ENCODE data around the gene VSIG8. TPM values are rescaled to one million over a fixed set of nuclear protein-coding genes. Genes with fewer than 3 reads are reported as not detected.

Gene VSIG8
- total RNA-seq, 1 donor: not detected

GRCh38 chr1:159823406-159823805 is 39.1 kb downstream of the VSIG8 start:
- TF ChIP-seq CTCF (IDR thresholded peaks at IDR 0.05; ENCODE audit: insufficient read depth, low read depth, low read length): no peak
- H3K4me3 ChIP-seq (ENCODE audit: low read depth, low read length): no peak overlapping the region
- DNase-seq (ENCODE audit: low read depth): no peak

- H3K4me3 ChIP-seq (ENCODE audit: low read depth, low read length): no peak overlapping the region
- DNase-seq (ENCODE audit: low read depth): no peak
- no peak for TF ChIP-seq CTCF (IDR thresholded peaks at IDR 0.05; ENCODE audit: insufficient read depth, low read depth, low read length)
Observed at GRCh38 chr1:159821171-159821867, 41.1 kb downstream of the VSIG8 start.

- DNase-seq (ENCODE audit: low read depth): no peak
- TF ChIP-seq CTCF (IDR thresholded peaks at IDR 0.05; ENCODE audit: insufficient read depth, low read depth, low read length): no peak
- no peak overlapping the region for H3K4me3 ChIP-seq (ENCODE audit: low read depth, low read length)
Observed at GRCh38 chr1:159817276-159818041, 45.0 kb downstream of the VSIG8 start.

GRCh38 chr1:159815926-159816325 is 46.5 kb downstream of the VSIG8 start:
- no peak for TF ChIP-seq CTCF (IDR thresholded peaks at IDR 0.05; ENCODE audit: insufficient read depth, low read depth, low read length)
- no peak overlapping the region for H3K4me3 ChIP-seq (ENCODE audit: low read depth, low read length)
- DNase-seq (ENCODE audit: low read depth): no peak

- no peak overlapping the region for H3K4me3 ChIP-seq (ENCODE audit: low read depth, low read length)
- no peak for TF ChIP-seq CTCF (IDR thresholded peaks at IDR 0.05; ENCODE audit: insufficient read depth, low read depth, low read length)
- DNase-seq (ENCODE audit: low read depth): no peak
Observed at GRCh38 chr1:159804924-159805323, 57.5 kb downstream of the VSIG8 start.

Small RNA genes lying within 50 kb of the gene (small RNA-seq; reads per million reads assigned to genes)
- not detected for gene MIR4259
- not detected for gene RF00570

Other genes starting within 250 kb of the VSIG8 start
- gene CRP, start 148.1 kb downstream of the VSIG8 start, total RNA-seq: not detected in 2 replicates
- 5.8 and 6.0 TPM in 2 replicates for gene DUSP23, start 81.7 kb downstream of the VSIG8 start, total RNA-seq
- gene FCRL6, start 60.3 kb downstream of the VSIG8 start, total RNA-seq: not detected in 2 replicates
- not detected in 2 replicates for gene SLAMF8, start 35.8 kb downstream of the VSIG8 start, total RNA-seq
- 0.32 and 0.43 TPM in 2 replicates for gene CFAP45, start 37.5 kb upstream of the VSIG8 start, total RNA-seq
- 167 and 277 TPM in 2 replicates for gene TAGLN2, start 62.9 kb upstream of the VSIG8 start, total RNA-seq
- gene IGSF9, start 83.0 kb upstream of the VSIG8 start, total RNA-seq: not detected in 2 replicates
- not detected in 2 replicates for gene SLAMF9, start 91.6 kb upstream of the VSIG8 start, total RNA-seq
- 4.2 and 6.0 TPM in 2 replicates for gene PIGM, start 169.3 kb upstream of the VSIG8 start, total RNA-seq
- under 0.01 TPM in 1 of 2 replicates, not detected in the other for gene KCNJ10, start 207.5 kb upstream of the VSIG8 start, total RNA-seq
- gene KCNJ9, start 218.9 kb upstream of the VSIG8 start, total RNA-seq: not detected in 2 replicates
- 13.9 and 14.7 TPM in 2 replicates for gene IGSF8, start 236.0 kb upstream of the VSIG8 start, total RNA-seq